NB4 (cell line): ENCODE measurements around the gene SH2D5.
"Not testable (repeated sequence)": the region's sequence is repeated elsewhere in the genome, so short reads cannot be mapped to it uniquely, and the experiment has no call there.

ENCODE experiments used
- DNase-seq: peaks from one replicate; pipeline ENCODE4 v3.0.0; 2010; ENCODE audit warnings: low read depth
- H3K4me3 ChIP-seq: one replicate; pipeline ENCODE4 v1.5.1; 2011; ENCODE audit warnings: mild to moderate bottlenecking, low read depth, low read length, moderate library complexity
- MYC ChIP-seq: IDR thresholded peaks from 2 replicates; pipeline ENCODE4 v1.6.1; 2011; ENCODE audit warnings: low read depth, low read length
- POLR2A ChIP-seq: IDR thresholded peaks from 2 replicates; pipeline ENCODE4 v1.6.1; 2011; ENCODE audit warnings: mild to moderate bottlenecking; ENCODE audit not compliant: insufficient read length; ENCODE audit errors: extremely low read depth
- TF ChIP-seq, protein P1 (sequence below): IDR thresholded peaks from 2 replicates; pipeline ENCODE4 v1.6.1; 2011; ENCODE audit warnings: low read depth, low read length
- TF ChIP-seq, protein P2 (sequence below): IDR thresholded peaks from one replicate; pipeline ENCODE4 v1.5.1; 2012; ENCODE audit warnings: low read depth, low read length

Gene SH2D5

DNA sequence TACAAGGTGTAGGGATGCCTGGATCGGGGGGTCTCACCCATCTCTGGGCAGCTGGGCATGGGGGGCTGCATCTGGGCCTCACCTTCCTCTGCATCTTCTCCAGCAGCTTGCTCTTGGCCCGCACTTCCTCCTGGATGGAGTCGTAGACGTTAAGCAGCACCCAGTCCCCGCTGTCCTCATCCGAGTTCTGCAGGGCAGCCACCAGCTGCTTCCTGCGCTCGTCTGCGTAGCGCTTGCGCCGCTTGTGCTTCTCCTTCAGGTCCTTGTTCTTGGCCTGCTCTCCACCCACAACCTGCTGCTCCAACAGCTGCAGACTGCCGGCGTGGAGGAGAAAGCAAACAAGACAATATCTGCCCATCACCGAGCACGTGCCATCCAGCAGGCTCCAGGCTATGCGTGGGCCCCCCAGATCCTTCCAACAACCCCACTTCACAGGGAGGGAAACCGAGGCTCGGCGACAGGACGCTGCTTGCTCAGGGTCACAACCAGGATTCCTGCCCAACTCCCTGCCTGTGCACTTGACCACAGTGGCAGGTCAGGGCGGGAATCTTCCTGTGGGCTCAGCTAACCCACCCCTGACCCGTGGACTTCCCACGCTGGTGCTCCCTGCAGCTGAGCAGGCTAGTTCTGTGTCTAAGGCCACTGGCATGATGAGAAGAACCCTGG lies 49.8 kb downstream of the SH2D5 start:
- TF ChIP-seq MYC: no peak
- TF ChIP-seq POLR2A: no peak
- TF ChIP-seq, protein P1, sequence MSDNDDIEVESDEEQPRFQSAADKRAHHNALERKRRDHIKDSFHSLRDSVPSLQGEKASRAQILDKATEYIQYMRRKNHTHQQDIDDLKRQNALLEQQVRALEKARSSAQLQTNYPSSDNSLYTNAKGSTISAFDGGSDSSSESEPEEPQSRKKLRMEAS: no peak
- TF ChIP-seq, protein P2, sequence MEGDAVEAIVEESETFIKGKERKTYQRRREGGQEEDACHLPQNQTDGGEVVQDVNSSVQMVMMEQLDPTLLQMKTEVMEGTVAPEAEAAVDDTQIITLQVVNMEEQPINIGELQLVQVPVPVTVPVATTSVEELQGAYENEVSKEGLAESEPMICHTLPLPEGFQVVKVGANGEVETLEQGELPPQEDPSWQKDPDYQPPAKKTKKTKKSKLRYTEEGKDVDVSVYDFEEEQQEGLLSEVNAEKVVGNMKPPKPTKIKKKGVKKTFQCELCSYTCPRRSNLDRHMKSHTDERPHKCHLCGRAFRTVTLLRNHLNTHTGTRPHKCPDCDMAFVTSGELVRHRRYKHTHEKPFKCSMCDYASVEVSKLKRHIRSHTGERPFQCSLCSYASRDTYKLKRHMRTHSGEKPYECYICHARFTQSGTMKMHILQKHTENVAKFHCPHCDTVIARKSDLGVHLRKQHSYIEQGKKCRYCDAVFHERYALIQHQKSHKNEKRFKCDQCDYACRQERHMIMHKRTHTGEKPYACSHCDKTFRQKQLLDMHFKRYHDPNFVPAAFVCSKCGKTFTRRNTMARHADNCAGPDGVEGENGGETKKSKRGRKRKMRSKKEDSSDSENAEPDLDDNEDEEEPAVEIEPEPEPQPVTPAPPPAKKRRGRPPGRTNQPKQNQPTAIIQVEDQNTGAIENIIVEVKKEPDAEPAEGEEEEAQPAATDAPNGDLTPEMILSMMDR: no peak
- no peak for DNase-seq
- no peak overlapping the region for H3K4me3 ChIP-seq

DNA sequence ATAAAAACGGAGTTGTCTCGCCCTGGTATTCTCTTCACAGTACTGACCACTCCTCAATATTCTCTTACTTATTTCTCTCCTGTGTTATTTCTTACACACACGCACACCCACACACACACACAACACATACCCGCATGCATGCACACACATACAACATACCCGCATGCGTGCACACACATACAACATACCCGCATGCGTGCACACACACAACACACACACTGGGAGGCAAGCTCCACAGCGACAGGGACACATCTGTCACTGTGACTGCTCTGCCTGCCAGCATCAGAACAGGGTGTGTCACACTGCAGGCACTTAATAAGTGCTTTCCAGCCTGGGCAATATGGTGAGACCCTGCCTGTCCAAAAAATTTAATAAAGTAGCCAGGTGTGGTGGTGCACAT lies 50.5 kb downstream of the SH2D5 start:
- TF ChIP-seq MYC (no peak), POLR2A (no peak)
- TF ChIP-seq, protein P1: no peak
- TF ChIP-seq, protein P2: no peak
- H3K4me3 ChIP-seq: no peak overlapping the region
- no peak for DNase-seq

DNA sequence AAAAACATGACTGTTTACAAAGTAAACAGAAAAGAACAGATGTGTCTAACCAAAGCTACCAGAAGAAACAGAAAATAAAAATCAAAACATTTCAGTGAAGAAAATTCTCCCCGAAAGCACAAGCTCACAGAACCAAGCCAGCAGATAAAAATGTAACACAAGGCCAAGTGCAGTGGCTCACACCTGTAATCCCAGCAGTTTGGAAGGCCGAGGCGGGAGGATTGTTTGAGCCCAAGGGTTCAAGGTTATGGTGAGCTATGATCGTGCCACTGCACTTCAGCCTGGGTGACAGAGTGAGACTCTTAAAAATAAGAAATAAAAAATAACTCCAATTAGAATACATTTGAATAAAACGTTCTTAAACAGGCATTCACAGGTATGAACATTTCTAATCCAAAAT lies 52.2 kb downstream of the SH2D5 start:
- no peak for DNase-seq
- TF ChIP-seq, protein P1: no peak
- TF ChIP-seq, protein P2: no peak
- TF ChIP-seq MYC (no peak), POLR2A (no peak)
- H3K4me3 ChIP-seq: no peak overlapping the region

DNA sequence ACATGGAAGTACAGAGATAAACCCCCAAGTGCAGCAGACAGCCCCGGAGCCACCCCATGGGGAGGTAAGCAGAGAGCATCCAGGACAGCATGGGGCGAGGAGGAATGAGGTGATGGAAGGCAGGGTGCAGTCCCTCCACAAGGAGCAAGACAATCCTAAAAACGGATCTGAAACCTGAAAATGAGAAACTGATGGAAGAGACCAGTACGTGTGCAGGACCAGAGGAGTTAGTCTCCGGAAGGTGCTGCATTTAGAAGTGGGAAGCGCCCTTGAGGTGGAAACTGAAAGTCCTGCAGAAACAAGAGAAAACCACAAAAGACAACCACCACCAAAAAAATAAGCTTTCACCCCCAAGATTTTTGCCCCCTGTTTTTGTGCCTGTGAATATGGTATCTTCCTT lies 53.9 kb downstream of the SH2D5 start:
- TF ChIP-seq, protein P1: no peak
- no peak for TF ChIP-seq POLR2A
- TF ChIP-seq MYC: no peak
- TF ChIP-seq, protein P2: no peak
- no peak overlapping the region for H3K4me3 ChIP-seq
- no peak for DNase-seq

DNA sequence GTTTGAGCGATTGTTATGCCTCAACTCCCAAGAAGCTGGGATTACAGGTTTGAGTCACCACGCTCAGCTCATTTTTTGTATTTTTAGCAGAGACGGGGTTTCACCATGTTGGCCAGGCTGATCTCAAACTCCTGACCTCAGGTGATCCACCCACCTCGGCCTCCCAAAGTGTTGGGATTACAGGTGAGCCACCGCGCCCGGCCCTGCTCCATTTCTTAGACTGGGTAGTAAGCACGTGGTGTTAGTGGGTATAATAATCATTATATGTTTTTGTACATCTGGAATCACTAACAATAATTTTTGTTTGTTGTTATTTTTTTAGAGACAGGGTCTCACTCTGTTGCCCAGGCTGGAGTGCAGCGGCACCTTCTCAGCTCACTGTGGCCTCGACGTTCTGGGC lies 58.9 kb downstream of the SH2D5 start:
- not testable (repeated sequence) for DNase-seq, H3K4me3 ChIP-seq

DNA sequence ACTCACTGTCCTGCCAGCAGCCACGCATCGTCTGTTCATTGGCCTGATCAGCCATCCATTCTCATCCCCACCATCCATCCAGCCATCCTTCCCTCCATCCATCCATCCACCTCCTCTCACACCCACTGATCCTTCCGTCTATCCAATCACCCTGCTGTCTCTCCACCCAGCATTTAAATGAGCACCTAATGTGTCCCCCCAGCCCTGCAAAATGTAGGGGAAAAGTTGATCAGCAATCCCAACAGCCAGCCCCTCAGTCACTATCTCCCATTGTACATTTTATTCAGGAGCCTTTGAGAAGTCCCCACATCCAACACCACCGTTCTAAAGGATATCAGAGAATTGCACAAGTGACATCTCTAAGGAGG lies 60.3 kb downstream of the SH2D5 start:
- no peak overlapping the region for H3K4me3 ChIP-seq
- no peak for DNase-seq
- TF ChIP-seq, protein P1: no peak

DNA sequence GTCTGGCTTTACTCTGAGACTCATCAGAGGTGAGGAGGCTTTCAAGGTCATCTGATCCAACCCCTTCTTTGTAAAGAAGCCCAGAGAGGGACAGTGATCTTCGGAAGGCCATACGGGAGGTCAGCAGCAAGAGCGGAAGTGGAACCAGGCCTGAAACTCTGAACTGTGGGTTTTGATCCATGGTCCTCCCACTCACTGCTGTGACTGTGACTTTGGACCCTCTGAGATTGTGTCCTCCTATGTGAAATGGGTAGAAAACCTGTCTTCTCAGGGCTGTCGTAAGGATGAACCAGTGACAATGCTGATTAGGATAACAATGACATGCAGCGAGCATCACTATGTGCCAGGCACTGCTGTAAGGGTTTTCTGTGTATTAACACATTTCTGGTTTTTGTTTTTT lies 61.6 kb downstream of the SH2D5 start:
- TF ChIP-seq POLR2A (no peak), MYC (no peak)
- TF ChIP-seq, protein P2: no peak
- TF ChIP-seq, protein P1: no peak
- no peak overlapping the region for H3K4me3 ChIP-seq
- DNase-seq: no peak
